Measurements from ENCODE around the gene XYLT1.

- TF ChIP-seq OSR1 (CRISPR knock-in tag; IDR thresholded peaks at IDR 0.05): no peak
- no peak for TF ChIP-seq ZNF70 (CRISPR knock-in tag; IDR thresholded peaks at IDR 0.05)
- TF ChIP-seq ZNF565 (CRISPR knock-in tag; conservative IDR thresholded peaks at IDR 0.05; ENCODE audit: low read depth): no peak
- TF ChIP-seq TSHZ2 (CRISPR knock-in tag; IDR thresholded peaks at IDR 0.05): no peak
- TF ChIP-seq CSRNP3 (CRISPR knock-in tag; IDR thresholded peaks at IDR 0.05): no peak
- TF ChIP-seq ZC3H10 (CRISPR knock-in tag; IDR thresholded peaks at IDR 0.05): no peak
These were observed 138.8 kb downstream of the XYLT1 start for GRCh38 chr16:17331991-17332390.
